OCI-LY3 (cell line): ENCODE results near the gene MAN1B1.

Source experiments
- H2AFZ ChIP-seq: fragments of 200-600, 300-600 bp; shearing (Covaris generic); 2 replicates; pipeline ENCODE4 v1.6.0; 2014; ENCODE audit warnings: antibody characterized with exemption, low read depth, low read length
- H3K27ac ChIP-seq: fragments of 200-600, 300-600 bp; sonication (generic); 2 replicates; pipeline ENCODE4 v1.5.1; 2014; ENCODE audit warnings: mild to moderate bottlenecking, low read length, moderate library complexity, mixed read lengths
- H3K27me3 ChIP-seq: fragments of 200-600, 300-600 bp; sonication (generic); 2 replicates; pipeline ENCODE4 v1.6.1; 2014; ENCODE audit warnings: low read depth, low read length, mixed read lengths
- H3K36me3 ChIP-seq: fragments of 200-600, 300-600 bp; sonication (generic); replicated peaks from 2 replicates; pipeline ENCODE3; 2014; ENCODE audit warnings: low read depth, low read length, mixed read lengths
- H3K4me1 ChIP-seq: fragments of 300-600, 200-600 bp; sonication (generic); 2 replicates; pipeline ENCODE4 v1.6.1; 2014; ENCODE audit warnings: low read length, mixed read lengths
- H3K4me2 ChIP-seq: fragments of 200-600, 300-600 bp; sonication (generic); 2 replicates; pipeline ENCODE4 v1.6.1; 2014; ENCODE audit warnings: low read length, mixed read lengths
- H3K4me3 ChIP-seq: fragments of 300-600, 200-600 bp; sonication (generic); 2 replicates; pipeline ENCODE4 v1.5.1; 2014; ENCODE audit warnings: antibody characterized with exemption, mild to moderate bottlenecking, low read length, moderate library complexity
- H3K79me2 ChIP-seq: fragments of 300-600, 200-600 bp; shearing (Covaris generic); 2 replicates; pipeline ENCODE4 v1.6.1; 2014; ENCODE audit warnings: mild to moderate bottlenecking, low read length, mixed read lengths
- H3K9ac ChIP-seq: fragments of 300-600, 200-600 bp; shearing (Covaris generic); 2 replicates; pipeline ENCODE4 v1.6.0; 2014; ENCODE audit warnings: mild to moderate bottlenecking, low read length, moderate library complexity
- H3K9me3 ChIP-seq: fragments of 200-600, 300-600 bp; shearing (Covaris generic); 2 replicates; pipeline ENCODE4 v1.6.1; 2014; ENCODE audit warnings: low read length, mixed read lengths; ENCODE audit not compliant: insufficient read depth
- H4K20me1 ChIP-seq: fragments of 200-600, 300-600 bp; sonication (generic); 2 replicates; pipeline ENCODE4 v1.6.1; 2016; ENCODE audit warnings: low read length, mixed read lengths; ENCODE audit not compliant: insufficient read depth
- CTCF ChIP-seq: fragments of 200-600, 300-600 bp; sonication (generic); IDR thresholded peaks from 2 replicates; pipeline ENCODE4 v1.5.1; 2014; ENCODE audit warnings: antibody characterized with exemption, low read length, low read depth
- EZH2phosphoT487 ChIP-seq: fragments of 200-600 bp; shearing (Covaris generic); IDR thresholded peaks from 2 replicates; pipeline ENCODE4 v1.6.1; 2018; ENCODE audit warnings: antibody characterized with exemption, mixed run types, low read depth

The MAN1B1 gene

DNA sequence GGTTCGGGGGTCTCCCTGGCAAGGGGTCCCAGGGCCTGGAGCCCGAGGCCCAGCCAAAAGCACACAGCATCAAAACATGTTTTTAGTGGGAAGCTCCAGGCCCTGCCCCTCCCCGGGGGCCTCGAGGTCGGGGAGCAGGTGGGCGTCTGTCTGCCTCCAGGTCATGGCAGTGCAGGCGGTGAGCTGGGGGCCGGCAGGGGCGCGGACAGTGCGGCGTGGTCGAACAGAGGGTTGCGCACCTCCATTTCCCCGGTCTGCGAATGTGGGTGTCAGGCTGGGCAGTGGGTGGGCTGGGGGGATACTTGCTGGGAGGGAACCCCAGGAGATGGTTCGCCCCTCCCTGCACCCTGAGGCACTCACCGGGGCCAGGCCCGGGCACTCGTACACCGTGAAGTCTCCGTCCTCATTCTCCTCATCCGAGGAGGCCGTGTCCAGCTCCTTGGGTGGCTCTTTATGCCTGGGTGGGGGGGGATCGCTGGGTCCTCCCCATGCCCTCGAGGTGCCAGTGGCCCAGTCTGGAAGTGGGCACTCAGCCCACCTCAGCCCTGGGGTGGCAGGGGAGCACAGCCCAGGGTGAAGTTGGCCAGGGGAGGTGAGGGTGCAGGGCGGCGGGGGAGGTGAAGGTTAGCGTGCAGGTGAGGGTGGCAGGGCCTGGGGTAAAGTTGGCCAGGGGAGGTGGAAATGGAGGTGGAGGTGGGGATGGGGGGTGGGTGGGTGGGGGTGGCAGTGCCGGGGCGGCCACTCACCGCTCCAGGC is 47.0 kb upstream of the MAN1B1 start:
- TF ChIP-seq EZH2phosphoT487 = no peak
- no peak for TF ChIP-seq CTCF
- H3K9me3 ChIP-seq = no peaks in the 10 kb centered on the region
- H3K36me3 ChIP-seq = no peaks in the 10 kb centered on the region
- H3K4me1 ChIP-seq = peaks cover 9% of the 10 kb centered on the region
- H3K27me3 ChIP-seq = peaks cover 20% of the 10 kb centered on the region
- H2AFZ ChIP-seq = no peak overlapping the region
- no peaks in the 10 kb centered on the region for H4K20me1 ChIP-seq
- H3K27ac ChIP-seq = no peak overlapping the region
- H3K4me2 ChIP-seq = no peak overlapping the region
- no peak overlapping the region for H3K4me3 ChIP-seq
- H3K79me2 ChIP-seq = no peaks in the 10 kb centered on the region
- H3K9ac ChIP-seq = no peak overlapping the region

DNA sequence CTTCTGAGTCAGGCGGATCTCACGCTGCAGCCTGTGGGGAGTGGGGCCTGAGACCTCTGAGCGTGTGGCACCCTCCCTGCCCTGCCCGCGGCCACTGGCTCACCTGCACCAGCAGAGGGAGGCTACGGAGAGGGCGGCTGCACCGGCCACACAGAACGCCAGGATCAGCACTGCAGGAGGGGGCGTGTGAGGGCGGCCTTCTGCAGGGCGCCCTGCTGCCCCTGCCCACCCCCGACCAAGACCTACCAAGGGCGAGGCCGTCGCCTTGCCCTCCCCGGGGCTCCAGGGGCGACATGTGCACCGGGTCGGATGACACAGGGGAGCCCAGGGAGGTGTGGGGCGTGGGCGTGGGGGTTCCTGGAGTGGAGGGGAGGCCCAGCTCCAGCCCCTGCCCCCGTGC is 46.2 kb upstream of the MAN1B1 start:
- H3K4me1 ChIP-seq = peaks cover 2% of the 10 kb centered on the region
- H3K9ac ChIP-seq = no peak overlapping the region

GRCh38 chr9:137041124-137041523 is 45.7 kb upstream of the MAN1B1 start:
- no peaks in the 10 kb centered on the region for H3K36me3 ChIP-seq
- TF ChIP-seq EZH2phosphoT487 = no peak
- TF ChIP-seq CTCF = no peak
- no peak overlapping the region for H3K9ac ChIP-seq

More for the DNA sequence above, 46.2 kb upstream of the MAN1B1 start:
- TF ChIP-seq EZH2phosphoT487 = no peak
- no peak for TF ChIP-seq CTCF
- Histone ChIP-seq H3K27me3 (peaks cover 24% of the 10 kb centered on the region), H4K20me1 (no peaks in the 10 kb centered on the region), H3K9me3 (no peaks in the 10 kb centered on the region), H3K79me2 (no peaks in the 10 kb centered on the region), H3K27ac (no peak overlapping the region), H3K36me3 (no peaks in the 10 kb centered on the region), H3K4me2 (no peak overlapping the region), H3K4me3 (no peak overlapping the region), H2AFZ (no peak overlapping the region)

GRCh38 chr9:137042751-137043727 is 43.7 kb upstream of the MAN1B1 start:
- no peak overlapping the region for H3K4me3 ChIP-seq
- no peak overlapping the region for H2AFZ ChIP-seq
- H4K20me1 ChIP-seq = 0 out of 2 replicates have a peak, but pooled peaks cover 9% of the 10 kb centered on the region
- H3K36me3 ChIP-seq = no peaks in the 10 kb centered on the region
- H3K4me1 ChIP-seq = peaks cover 3% of the 10 kb centered on the region; the same call in 1 of the 2 replicates
- H3K9ac ChIP-seq = no peak overlapping the region
- no peaks in the 10 kb centered on the region for H3K79me2 ChIP-seq
- TF ChIP-seq EZH2phosphoT487 (no peak), CTCF (no peak)
- H3K27me3 ChIP-seq = peaks cover 33% of the 10 kb centered on the region
- no peak overlapping the region for H3K4me2 ChIP-seq
- H3K27ac ChIP-seq = no peak overlapping the region
- no peaks in the 10 kb centered on the region for H3K9me3 ChIP-seq

More at GRCh38 chr9:137041124-137041523, 45.7 kb upstream of the MAN1B1 start:
- no peaks in the 10 kb centered on the region for H3K79me2 ChIP-seq
- no peak overlapping the region for H3K4me3 ChIP-seq
- no peak overlapping the region for H3K27ac ChIP-seq
- H2AFZ ChIP-seq = no peak overlapping the region
- H4K20me1 ChIP-seq = no peaks in the 10 kb centered on the region
- peaks cover 24% of the 10 kb centered on the region for H3K27me3 ChIP-seq
- no peaks in the 10 kb centered on the region for H3K9me3 ChIP-seq
- no peak overlapping the region for H3K4me2 ChIP-seq
- no peaks in the 10 kb centered on the region for H3K4me1 ChIP-seq
